ENCODE measurements around the gene YARS2.

DNA sequence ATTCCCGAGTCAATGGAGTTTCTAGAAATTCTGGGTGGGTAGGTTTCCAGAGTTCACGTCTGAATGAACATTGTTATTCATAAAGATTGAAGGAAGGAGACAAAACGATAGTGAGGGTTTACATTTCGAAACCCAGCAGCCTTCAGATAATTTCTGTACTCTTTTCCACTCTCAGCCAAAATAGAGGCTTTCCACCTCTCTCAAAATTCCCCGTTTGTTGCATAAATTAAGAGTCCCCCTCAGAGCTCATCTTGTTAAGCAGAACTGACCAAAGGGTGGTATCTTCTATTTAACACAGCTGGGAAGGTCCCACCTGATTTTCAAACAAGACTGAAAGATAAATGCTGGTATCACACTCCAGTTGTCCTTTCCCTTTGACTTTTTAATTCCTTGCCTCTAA is 21.5 kb upstream of the YARS2 start:
- no peak for TF ChIP-seq POLR2A (IDR thresholded peaks at IDR 0.05)
- TF ChIP-seq, protein P1, sequence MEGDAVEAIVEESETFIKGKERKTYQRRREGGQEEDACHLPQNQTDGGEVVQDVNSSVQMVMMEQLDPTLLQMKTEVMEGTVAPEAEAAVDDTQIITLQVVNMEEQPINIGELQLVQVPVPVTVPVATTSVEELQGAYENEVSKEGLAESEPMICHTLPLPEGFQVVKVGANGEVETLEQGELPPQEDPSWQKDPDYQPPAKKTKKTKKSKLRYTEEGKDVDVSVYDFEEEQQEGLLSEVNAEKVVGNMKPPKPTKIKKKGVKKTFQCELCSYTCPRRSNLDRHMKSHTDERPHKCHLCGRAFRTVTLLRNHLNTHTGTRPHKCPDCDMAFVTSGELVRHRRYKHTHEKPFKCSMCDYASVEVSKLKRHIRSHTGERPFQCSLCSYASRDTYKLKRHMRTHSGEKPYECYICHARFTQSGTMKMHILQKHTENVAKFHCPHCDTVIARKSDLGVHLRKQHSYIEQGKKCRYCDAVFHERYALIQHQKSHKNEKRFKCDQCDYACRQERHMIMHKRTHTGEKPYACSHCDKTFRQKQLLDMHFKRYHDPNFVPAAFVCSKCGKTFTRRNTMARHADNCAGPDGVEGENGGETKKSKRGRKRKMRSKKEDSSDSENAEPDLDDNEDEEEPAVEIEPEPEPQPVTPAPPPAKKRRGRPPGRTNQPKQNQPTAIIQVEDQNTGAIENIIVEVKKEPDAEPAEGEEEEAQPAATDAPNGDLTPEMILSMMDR (IDR thresholded peaks at IDR 0.05 in 8 of 11, conservative IDR thresholded peaks at IDR 0.05 in 3 of 11), result no peak

All from spleen (tissue), 7 donors.